GM21825 (cell line): ENCODE measurements around the gene PMEPA1.

Experiments
- ATAC-seq: cut with Tn5 transposase; IDR thresholded peaks from one replicate; pipeline ENCODE4 v1.9.1; 2021; ENCODE audit warnings: mild to moderate bottlenecking, moderate library complexity; ENCODE audit not compliant: unreplicated experiment

PMEPA1 gene

GRCh38 chr20:57712851-57713504, 3.2 kb upstream of the PMEPA1 start:
- no peak for ATAC-seq

- no peak for ATAC-seq
Measured at GRCh38 chr20:57712341-57712740, 2.5 kb upstream of the PMEPA1 start.

GRCh38 chr20:57711826-57712225, 2.0 kb upstream of the PMEPA1 start:
- no peak for ATAC-seq

- no peak for ATAC-seq
Measured at GRCh38 chr20:57711311-57711712, 1.5 kb upstream of the PMEPA1 start.

GRCh38 chr20:57710841-57711240, 1.0 kb upstream of the PMEPA1 start:
- ATAC-seq = no peak

GRCh38 chr20:57708694-57709673, 831 bp downstream of the PMEPA1 start:
- ATAC-seq = no peak

- no peak for ATAC-seq
Measured at GRCh38 chr20:57707849-57708693, 1.7 kb downstream of the PMEPA1 start.

- ATAC-seq = no peak
Measured at GRCh38 chr20:57707320-57707719, 2.5 kb downstream of the PMEPA1 start.

- ATAC-seq = no peak
Measured at GRCh38 chr20:57705127-57705899, 4.5 kb downstream of the PMEPA1 start.

- ATAC-seq = no peak
Measured at GRCh38 chr20:57704245-57704644, 5.6 kb downstream of the PMEPA1 start.

GRCh38 chr20:57703013-57703412, 6.8 kb downstream of the PMEPA1 start:
- no peak for ATAC-seq

- ATAC-seq = no peak
Measured at GRCh38 chr20:57702521-57702920, 7.3 kb downstream of the PMEPA1 start.

- ATAC-seq = no peak
Measured at GRCh38 chr20:57702091-57702490, 7.7 kb downstream of the PMEPA1 start.

GRCh38 chr20:57701651-57702050, 8.2 kb downstream of the PMEPA1 start:
- no peak for ATAC-seq

- no peak for ATAC-seq
Measured at GRCh38 chr20:57701090-57701489, 8.7 kb downstream of the PMEPA1 start.

GRCh38 chr20:57699395-57699794, 10.4 kb downstream of the PMEPA1 start:
- ATAC-seq = no peak

- ATAC-seq = no peak
Measured at GRCh38 chr20:57698867-57699275, 10.9 kb downstream of the PMEPA1 start.

- no peak for ATAC-seq
Measured at GRCh38 chr20:57698116-57698866, 11.5 kb downstream of the PMEPA1 start.

GRCh38 chr20:57697543-57697942, 12.3 kb downstream of the PMEPA1 start:
- ATAC-seq = no peak
